SK-N-SH treated with all-trans-retinoic acid at 6 μM for 48 hours (cell line): ENCODE results near the gene ZNF232.

Experiments used
- ARNTL ChIP-seq: fragments of 450-650 bp; formaldehyde crosslinking; IDR thresholded peaks from 2 replicates; pipeline ENCODE4 v1.5.0; 2020; ENCODE audit warnings: low read depth, mild to moderate bottlenecking, moderate library complexity, borderline replicate concordance
- BACH2 ChIP-seq: fragments of 250-450 bp; sonication (Bioruptor Pico); IDR thresholded peaks from 2 replicates; pipeline ENCODE4 v1.9.0; 2021; ENCODE audit warnings: mild to moderate bottlenecking, borderline replicate concordance
- CREB5 ChIP-seq: fragments of 250-450 bp; sonication (Bioruptor Pico); IDR thresholded peaks from 2 replicates; pipeline ENCODE4 v1.5.1; 2020; ENCODE audit warnings: low read depth, mild to moderate bottlenecking, moderate library complexity
- CSDC2 ChIP-seq: fragments of 250-450 bp; sonication (Bioruptor Pico); IDR thresholded peaks from 2 replicates; pipeline ENCODE4 v1.5.0; 2020; ENCODE audit warnings: mild to moderate bottlenecking, moderate library complexity
- CSRNP3 ChIP-seq: fragments of 250-450 bp; sonication (Bioruptor Pico); IDR thresholded peaks from 2 replicates; pipeline ENCODE4 v1.5.1; 2021; ENCODE audit warnings: mild to moderate bottlenecking, moderate library complexity
- PATZ1 ChIP-seq: fragments of 250-450 bp; sonication (Bioruptor Pico); IDR thresholded peaks from 2 replicates; pipeline ENCODE4 v1.8.0; 2020; ENCODE audit warnings: mild to moderate bottlenecking, moderate library complexity, borderline replicate concordance
- POU6F1 ChIP-seq: fragments of 250-450 bp; sonication (Bioruptor Pico); IDR thresholded peaks from 2 replicates; pipeline ENCODE4 v1.8.0; 2021; ENCODE audit warnings: low read depth, mild to moderate bottlenecking, moderate library complexity, borderline replicate concordance
- PPARA ChIP-seq: fragments of 250-450 bp; sonication (Bioruptor Pico); IDR thresholded peaks from 2 replicates; pipeline ENCODE4 v1.5.0; 2020; ENCODE audit warnings: mild to moderate bottlenecking, borderline replicate concordance
- RARB ChIP-seq: fragments of 250-450 bp; sonication (Bioruptor Pico); IDR thresholded peaks from 2 replicates; pipeline ENCODE4 v1.8.0; 2021; ENCODE audit warnings: mild to moderate bottlenecking, moderate library complexity
- ZC3H10 ChIP-seq: fragments of 250-450 bp; sonication (Bioruptor Pico); IDR thresholded peaks from 2 replicates; pipeline ENCODE4 v1.5.1; 2021; ENCODE audit warnings: mild to moderate bottlenecking, moderate library complexity
- ZFP3 ChIP-seq: fragments of 250-450 bp; sonication (Bioruptor Pico); IDR thresholded peaks from 2 replicates; pipeline ENCODE4 v1.5.0; 2020; ENCODE audit warnings: mild to moderate bottlenecking, moderate library complexity
- ZFP30 ChIP-seq: fragments of 450-650 bp; formaldehyde crosslinking; IDR thresholded peaks from 2 replicates; pipeline ENCODE4 v1.5.0; 2022; ENCODE audit warnings: mild to moderate bottlenecking, moderate library complexity
- ZNF565 ChIP-seq: fragments of 450-650 bp; formaldehyde crosslinking; conservative IDR thresholded peaks from 2 replicates; pipeline ENCODE4 v1.5.0; 2020; ENCODE audit warnings: low read depth, mild to moderate bottlenecking, moderate library complexity

- no peak for TF ChIP-seq CREB5
- TF ChIP-seq RARB (CRISPR knock-in tag), result no peak
- no peak for TF ChIP-seq ARNTL (CRISPR knock-in tag)
- TF ChIP-seq ZFP30, result no peak
- TF ChIP-seq PPARA (CRISPR knock-in tag), result no peak
- TF ChIP-seq PATZ1, result no peak
- no peak for TF ChIP-seq CSDC2 (CRISPR knock-in tag)
- TF ChIP-seq ZC3H10 (CRISPR knock-in tag), result no peak
- TF ChIP-seq ZNF565 (CRISPR knock-in tag), result no peak
- TF ChIP-seq ZFP3, result no peak
- no peak for TF ChIP-seq BACH2
- no peak for TF ChIP-seq POU6F1 (CRISPR knock-in tag)
- TF ChIP-seq CSRNP3, result no peak
Measured at GRCh38 chr17:5069724-5070123, 42.0 kb downstream of the ZNF232 start.
